Measurements from ENCODE around the gene SYTL2.
"Not testable (repeated sequence)": the region's sequence is repeated elsewhere in the genome, so short reads cannot be mapped to it uniquely, and the experiment has no call there.

Gene SYTL2

GRCh38 chr11:85672105-85672902, 138.6 kb downstream of the SYTL2 start:
- DNase-seq: no peak

DNA sequence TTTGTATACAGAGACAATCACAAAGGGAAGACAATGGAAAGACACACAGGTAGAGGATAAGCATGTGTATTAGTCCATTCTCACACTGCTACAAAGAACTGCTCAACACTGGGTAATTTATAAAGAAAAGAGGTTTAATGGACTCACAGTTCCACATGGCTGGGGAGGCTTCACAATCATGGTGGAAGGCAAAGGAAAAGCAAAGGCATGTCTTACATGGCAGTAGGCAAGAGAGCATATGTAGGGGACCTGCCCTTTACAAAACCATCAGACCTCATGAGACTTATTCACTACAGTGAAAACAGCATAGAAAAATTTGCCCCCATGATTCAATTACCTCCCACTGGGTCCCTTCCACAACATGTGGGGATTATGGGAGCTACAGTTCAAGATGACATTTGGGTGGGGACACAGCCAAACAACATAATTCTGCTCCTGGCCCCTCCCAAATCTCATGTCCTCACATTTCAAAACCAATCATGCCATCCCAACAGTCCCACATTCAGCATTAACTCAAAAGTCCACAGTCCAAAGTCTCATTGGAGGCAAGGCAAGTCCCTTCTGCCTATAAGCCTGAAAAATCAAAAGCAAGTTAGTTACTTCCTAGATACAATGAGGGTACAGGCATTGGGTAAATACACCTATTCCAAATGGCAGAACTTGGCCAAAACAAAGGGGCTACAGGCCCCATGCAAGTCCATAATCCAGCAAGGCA, 139.8 kb downstream of the SYTL2 start:
- DNase-seq: not testable (repeated sequence)

DNA sequence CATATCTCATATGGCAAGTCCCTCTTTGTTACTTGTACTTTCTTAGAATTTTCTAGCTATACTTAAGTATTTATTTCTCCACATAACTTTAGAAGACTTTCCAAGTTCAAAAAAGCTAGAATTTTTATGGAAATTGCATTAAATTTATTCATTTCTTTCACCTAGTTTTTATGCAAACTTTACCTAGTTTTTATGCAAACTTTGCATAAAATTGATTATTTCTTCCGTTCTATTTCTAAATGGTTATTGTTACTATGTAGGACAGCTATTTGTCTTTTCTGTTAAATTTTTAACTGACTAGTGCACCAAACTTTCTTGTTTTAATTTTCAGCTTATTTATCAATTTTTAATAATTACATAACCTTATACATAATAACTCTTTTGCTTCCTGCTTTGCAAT, 142.8 kb downstream of the SYTL2 start:
- no peak for DNase-seq

- DNase-seq: no peak
Observed at GRCh38 chr11:85666687-85667086, 144.3 kb downstream of the SYTL2 start.

DNA sequence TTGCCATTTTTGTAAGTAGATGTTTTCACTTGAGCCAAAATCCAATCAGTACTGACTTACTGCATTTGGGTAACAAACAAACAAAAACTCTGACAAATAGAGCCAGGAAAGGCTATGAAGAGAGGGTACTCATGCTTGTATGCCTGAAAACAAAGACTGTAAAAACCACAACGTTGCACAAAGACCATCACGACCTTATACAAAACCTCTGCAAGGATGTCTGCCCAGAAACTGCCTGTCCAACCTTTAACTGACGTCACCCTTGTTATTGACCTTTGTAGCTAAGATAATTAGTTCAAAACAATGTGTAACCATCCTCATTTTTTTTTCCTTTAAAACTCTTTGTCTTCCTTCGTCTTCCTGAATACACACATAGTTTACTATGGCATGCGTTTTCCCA, 145.2 kb downstream of the SYTL2 start:
- DNase-seq: no peak

GRCh38 chr11:85664615-85665481, 146.1 kb downstream of the SYTL2 start, which contains the start of gene CREBZF:
Gene CREBZF (minus strand): TSS chr11:85665129. CDS start chr11:85664875, 254 bp downstream.
- peak; percentile 92 to 96 for DNase-seq

DNA sequence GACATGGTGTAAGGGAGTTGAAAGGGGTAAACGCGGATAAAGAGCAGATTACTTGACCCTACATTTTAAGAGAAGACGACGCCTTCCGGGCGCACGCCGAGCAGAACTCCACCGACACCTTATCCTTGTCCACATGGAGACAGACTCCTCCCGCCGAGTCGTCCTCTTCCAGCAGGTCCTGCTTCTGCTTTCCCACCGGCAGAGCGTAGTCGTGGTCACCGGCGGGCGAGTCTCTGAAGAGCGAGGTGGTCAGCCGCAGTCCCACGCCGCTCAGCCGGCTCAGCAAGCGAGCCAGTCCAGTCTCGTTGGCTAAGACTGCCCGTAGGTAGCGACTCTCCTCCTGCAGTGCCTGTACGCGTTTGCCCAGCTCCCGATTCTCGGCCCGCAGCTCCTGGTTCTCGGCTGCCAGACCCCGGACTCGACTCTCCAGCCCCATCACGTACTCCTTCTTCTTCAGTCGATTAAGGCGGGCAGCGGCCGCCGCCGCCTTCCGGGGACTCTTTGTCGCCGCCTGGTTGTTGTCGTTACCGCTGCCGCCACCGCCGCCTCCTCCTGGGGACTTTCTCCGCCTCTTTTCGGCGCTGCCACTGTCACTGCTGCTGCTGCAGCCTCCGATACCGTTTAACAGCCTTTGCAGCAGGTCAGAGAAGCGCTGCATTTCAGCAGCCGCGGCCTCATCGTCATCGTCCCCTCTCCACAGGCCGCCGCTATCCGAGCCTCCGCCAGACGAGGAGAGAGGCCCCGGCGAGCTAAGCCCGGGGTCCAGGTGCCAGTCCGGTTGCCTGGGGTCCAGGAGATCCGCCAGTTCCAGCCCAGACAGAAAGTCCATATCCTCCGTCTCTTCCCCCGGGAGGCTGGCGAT, 147.0 kb downstream of the SYTL2 start:
- peak; percentile 67 to 69 for DNase-seq

DNA sequence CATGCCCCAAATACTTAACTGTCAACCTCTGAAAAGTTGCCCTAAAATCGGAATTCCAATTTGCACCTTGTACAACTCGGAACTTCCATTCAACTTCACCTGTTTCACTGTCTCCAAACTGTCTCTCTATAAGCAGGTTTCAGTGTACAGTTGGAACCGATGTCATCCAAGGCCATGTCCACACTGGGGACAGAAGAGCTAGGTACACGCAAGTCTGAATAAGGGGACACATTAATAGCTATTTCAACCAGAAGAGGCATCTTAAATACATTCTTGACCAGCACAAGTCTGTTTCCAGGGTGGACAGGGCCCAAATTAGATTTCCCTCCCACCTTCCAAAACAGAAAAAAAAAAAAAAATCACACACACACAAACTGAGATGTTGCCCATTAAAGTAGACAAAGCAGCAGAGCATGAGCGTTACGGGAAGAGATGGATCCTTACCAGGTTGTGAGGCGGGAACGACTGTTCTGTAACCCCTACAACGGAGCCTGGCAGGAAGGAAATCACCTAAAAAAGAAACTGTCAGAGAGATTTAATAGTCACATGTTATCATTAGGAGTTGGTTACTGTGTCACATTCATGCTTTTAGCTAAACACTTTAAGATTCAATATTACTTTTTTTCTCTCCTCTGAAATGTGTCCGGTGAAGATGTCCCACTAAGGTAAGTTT, 147.7 kb downstream of the SYTL2 start:
- peak in 1 of 2 experiments; percentile 15 for DNase-seq

- no peak for DNase-seq
Observed at GRCh38 chr11:85661972-85662664, 148.8 kb downstream of the SYTL2 start.

DNA sequence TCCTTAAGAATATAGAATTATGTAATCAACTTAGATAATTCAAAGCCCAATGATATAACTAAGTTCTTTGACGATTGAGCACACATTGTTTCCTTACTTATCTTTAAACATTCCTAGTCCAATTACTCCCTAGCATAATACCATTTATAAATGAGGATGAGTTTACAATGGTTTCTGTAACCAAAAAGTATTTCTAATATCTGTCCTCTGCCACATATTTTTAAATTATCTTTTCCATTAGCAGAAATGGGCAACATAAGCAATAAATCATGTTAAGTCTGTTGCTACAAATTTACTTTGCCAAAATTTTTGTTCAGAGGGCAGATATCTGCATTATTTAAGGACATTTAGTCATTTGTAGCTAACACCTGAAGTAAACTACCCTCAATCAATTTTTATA, 152.8 kb downstream of the SYTL2 start:
- no peak for DNase-seq

GRCh38 chr11:85656777-85657176, 154.2 kb downstream of the SYTL2 start:
- DNase-seq: no peak

DNA sequence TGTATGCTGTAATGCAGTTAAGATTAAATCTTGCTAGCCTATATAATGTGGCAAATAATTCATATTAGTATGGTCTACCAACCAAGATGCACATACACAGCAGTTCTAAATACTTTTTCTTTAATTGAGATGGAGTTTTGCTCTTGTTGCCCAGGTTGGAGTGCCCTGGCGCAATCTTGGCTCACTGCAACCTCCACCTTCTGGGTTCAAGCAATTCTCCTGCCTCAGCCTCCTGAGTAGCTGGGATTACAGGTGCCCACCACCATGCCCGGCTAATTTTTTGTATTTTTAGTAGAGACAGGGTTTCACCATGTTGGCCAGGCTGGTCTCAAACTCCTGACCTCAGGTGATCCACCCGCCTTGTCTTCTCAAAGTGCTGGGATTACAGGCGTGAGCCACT, 156.6 kb downstream of the SYTL2 start:
- not testable (repeated sequence) for DNase-seq

DNA sequence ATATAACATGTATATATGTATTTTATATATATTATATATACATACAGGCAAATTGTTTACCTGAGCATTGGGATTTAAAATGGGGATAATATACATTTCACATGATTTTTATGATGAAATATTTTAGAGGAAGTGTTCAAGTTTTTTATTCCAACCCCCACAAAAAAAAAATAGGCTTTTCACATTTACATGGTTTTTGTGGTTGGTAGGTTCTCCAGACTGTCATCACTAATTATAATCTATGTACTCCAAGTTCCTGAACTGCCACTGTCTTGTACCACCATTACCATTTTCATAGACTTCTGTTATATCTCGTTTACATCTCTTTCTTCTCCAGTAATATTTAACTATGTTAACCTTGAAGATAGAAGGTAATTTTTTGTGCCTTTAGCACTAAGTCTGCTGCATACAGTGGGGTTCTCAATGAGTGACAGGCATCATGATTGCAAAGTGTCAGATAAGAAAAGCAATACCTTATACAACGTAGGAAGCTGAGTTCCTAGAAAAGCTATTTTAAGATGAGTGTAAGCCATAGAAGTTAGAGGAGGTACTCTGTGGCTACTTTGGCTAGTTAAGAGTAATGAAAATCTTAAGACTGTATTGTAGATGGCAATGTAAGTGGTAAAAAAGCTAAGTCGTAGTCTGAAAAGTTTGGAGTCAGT, 158.0 kb downstream of the SYTL2 start:
- DNase-seq: no peak

GRCh38 chr11:85651118-85651517, 159.8 kb downstream of the SYTL2 start:
- DNase-seq: no peak

DNA sequence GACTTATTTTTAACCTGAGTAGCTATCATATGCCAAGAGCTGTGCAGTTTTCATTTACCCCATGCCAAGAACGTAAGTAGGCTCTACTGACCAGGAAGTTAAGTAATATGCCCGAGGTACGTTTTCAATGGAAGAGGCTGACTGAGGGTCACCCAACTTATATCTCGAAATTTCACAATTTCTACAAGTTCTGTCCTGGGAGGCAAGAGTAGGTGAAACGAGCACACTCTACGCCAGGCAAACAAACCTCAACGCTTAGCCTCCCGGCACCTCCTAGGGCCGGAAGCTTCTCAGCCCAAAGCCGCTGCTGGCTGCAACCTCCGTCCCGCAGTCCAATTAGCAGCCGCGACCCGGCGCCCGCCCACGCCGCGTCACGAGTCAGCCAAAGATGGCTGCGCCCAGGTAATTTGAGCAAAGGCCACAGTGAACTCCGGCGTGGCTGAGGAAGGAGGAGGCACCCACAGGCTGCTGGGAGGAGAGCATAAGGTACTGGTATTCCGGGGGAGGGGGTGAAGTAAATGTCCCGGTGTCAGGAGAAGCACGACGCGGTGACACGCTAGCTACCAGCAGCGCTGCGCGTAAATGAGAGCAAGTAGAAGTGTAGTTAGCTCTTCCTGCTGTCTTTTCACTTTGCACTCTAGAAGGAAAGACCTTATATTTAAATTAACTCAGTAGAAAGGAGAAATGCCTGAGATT, 163.2 kb downstream of the SYTL2 start, which contains the start of gene TMEM126A:
Gene TMEM126A (plus strand): TSS at position 364 of the 696 bp plus-strand sequence. CDS start 2,289 bp downstream, outside the sequence.
- peak; percentile 80 to 94 for DNase-seq

- no peak for DNase-seq
Observed at GRCh38 chr11:85647078-85647477, 163.9 kb downstream of the SYTL2 start.

Measured in NCI-H2081 (cell line).